HG03280 (cell line): ENCODE measurements around the gene AFF3.

ENCODE experiments used
- ATAC-seq: cut with Tn5 transposase; IDR thresholded peaks from one replicate; pipeline ENCODE4 v1.9.1; 2021; ENCODE audit warnings: mild to moderate bottlenecking, moderate library complexity; ENCODE audit not compliant: unreplicated experiment

The AFF3 gene

GRCh38 chr2:100151310-100151709, 8.9 kb upstream of the AFF3 start:
- no peak for ATAC-seq

GRCh38 chr2:100148883-100149282, 6.5 kb upstream of the AFF3 start:
- no peak for ATAC-seq

- ATAC-seq: no peak
Observed at GRCh38 chr2:100146657-100146960, 4.2 kb upstream of the AFF3 start.

- no peak for ATAC-seq
Observed at GRCh38 chr2:100145893-100146656, 3.7 kb upstream of the AFF3 start.

GRCh38 chr2:100143286-100143685, 896 bp upstream of the AFF3 start:
- ATAC-seq: no peak

GRCh38 chr2:100141906-100142305, 484 bp downstream of the AFF3 start:
- ATAC-seq: no peak

- ATAC-seq: no peak
Observed at GRCh38 chr2:100140582-100140981, 1.8 kb downstream of the AFF3 start.

- ATAC-seq: no peak
Observed at GRCh38 chr2:100137866-100138570, 4.4 kb downstream of the AFF3 start.

GRCh38 chr2:100137318-100137717, 5.1 kb downstream of the AFF3 start:
- no peak for ATAC-seq

- ATAC-seq: no peak
Observed at GRCh38 chr2:100136310-100136709, 6.1 kb downstream of the AFF3 start.

GRCh38 chr2:100135415-100135814, 7.0 kb downstream of the AFF3 start:
- ATAC-seq: no peak

GRCh38 chr2:100130595-100131391, 11.6 kb downstream of the AFF3 start:
- ATAC-seq: no peak

GRCh38 chr2:100126897-100127401, 15.4 kb downstream of the AFF3 start:
- ATAC-seq: no peak

- ATAC-seq: no peak
Observed at GRCh38 chr2:100126201-100126600, 16.2 kb downstream of the AFF3 start.

GRCh38 chr2:100125626-100126025, 16.8 kb downstream of the AFF3 start:
- no peak for ATAC-seq

GRCh38 chr2:100124761-100125160, 17.6 kb downstream of the AFF3 start:
- no peak for ATAC-seq

GRCh38 chr2:100121124-100121718, 21.2 kb downstream of the AFF3 start:
- no peak for ATAC-seq

GRCh38 chr2:100119235-100119634, 23.2 kb downstream of the AFF3 start:
- ATAC-seq: no peak

GRCh38 chr2:100113990-100114433, 28.4 kb downstream of the AFF3 start:
- no peak for ATAC-seq

- no peak for ATAC-seq
Observed at GRCh38 chr2:100110614-100111000, 31.8 kb downstream of the AFF3 start.

GRCh38 chr2:100109986-100110613, 32.3 kb downstream of the AFF3 start:
- ATAC-seq: no peak
